ENCODE results near the gene MAB21L3.

The MAB21L3 gene

DNA sequence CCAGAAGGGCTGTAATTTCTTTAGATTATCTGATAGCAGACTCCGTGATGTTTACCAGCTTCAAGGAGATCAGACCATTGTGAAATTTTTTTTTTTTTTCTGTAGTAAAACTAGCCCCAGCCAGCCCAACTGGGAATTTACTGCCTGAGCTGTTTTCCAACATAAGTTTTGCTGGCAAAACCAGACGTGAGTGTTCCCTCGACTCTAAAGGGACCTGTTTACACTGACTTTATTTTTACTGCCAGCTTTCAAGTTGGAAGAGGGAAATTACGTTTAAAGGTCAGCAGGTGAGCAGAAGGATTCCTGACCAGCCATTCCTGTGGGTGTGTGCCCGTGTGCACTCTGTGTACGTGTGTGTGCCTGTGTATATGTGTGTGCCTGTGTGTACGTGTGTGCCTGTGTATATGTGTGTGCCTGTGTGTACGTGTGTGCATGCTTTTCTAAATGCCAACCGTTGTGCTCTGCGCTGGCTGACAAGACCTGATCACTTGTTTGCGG lies 374 bp downstream of the MAB21L3 start:
- no peak for DNase-seq (ENCODE audit: low read depth)

DNA sequence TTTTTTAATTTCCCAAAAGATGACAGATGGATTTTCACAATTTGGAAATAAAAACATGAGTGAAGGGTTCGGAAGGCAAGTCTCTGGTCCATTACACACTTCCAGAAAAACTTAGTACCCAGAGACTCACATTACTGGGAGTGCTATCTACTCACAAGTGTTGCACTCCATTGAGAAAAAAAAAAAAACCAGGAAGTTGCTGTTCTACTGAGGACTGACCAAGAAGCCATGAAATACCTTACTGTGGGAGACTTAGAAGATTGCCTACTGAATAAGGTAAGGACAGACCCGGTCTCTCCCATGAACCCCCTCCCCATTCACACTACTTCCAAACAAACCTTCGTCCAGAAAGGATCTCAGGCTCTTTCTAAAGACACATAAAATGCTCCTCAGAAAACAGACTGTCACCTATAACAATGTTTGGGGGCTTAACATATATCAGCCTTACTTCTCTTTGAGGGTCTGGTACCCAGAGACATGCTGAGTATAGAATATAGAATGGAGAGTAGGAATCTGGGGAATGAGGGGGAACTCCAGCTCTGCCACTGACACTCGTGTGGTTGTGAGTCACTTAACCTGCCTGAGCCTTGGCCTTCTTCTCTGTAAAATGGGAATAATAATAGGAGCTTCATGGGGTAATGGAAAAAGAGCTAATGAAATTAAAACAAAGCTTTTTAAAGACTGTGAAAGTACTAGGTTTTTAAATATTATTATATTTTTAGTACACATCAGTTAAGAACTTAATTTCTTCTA lies 1.4 kb downstream of the MAB21L3 start:
- no peak for DNase-seq (ENCODE audit: low read depth)

DNA sequence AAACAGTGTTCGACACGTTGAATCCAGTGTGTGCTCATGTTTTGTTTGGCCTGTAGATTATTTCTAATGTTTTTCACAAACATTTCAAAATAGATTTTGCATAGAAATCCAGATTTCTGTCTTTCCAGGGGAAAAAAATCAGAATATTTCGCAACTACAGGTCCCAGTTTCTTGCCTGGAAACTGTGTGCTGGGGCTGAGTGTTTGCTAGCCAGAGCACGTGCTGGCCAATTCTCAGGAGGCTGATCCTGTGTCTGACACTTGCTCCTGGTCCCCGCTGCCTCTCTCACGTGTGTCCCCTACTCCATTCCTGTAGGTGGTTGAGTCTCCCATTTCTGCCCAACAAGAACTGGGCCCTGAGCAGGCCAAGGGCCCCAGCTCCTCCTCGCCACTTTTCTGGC lies 2.4 kb downstream of the MAB21L3 start:
- no peak for DNase-seq (ENCODE audit: low read depth)

DNA sequence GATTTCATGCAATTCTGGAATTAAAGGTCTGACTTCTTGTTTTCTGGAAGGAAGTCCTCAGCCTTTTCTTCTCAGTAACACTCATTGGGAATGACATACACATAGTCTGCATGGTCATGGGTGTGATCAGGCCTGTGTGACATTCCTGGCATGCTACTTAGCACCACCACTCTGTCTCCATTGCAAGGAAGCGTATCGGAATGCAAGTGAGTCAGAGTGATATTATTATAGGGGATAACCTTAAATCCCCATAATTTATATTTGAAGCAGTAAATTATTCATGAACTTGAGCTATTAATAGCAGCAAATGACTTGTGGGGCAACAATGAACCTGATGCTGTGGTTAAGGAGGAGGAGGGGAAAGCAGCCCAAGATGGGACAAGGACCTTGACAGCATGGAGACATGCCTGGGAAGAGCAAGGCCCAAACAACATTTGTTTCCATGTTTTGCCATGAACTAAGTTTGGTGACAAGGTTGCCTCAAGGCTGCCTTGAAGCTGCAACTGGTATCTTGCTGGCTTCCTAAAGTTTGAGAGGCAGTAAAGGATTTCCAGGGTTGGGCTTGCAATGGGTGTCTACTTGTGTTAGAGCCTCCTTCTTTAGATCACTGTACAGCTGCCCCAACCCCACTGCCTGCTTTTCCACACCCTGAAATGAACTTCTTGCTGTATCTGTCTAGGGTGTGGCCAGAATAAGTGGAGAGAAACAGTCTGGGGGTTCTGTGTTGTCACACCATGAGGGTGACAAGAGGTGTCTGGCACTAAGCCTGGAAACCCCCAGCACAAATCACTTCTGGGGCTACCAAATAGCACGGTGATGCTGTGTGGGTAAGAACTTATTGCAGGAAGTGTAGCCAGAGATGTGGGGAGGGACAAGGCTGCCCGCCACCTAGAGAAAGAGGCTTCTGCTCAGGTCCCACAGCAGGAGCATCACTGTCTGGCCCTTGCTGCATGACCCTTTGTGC lies 4.6 kb downstream of the MAB21L3 start:
- no peak for DNase-seq (ENCODE audit: low read depth)

DNA sequence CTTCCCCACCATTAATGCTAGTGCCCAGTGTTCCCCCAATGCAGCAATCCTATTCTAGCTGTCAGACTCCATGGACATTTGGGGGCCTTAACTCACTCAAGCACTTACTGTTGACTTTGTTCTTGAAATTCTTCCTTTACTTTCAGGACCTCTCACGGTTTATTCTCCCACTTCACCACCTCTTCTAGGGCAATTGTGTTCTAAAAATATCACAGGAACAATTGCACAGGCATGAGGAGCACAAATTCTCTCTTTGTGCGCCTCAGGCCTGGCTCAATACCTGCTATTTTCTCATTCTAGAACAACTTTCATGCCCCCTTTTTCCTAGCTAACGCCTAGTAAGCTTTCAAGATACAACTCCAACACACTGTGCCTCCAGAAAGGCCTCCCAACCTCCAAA lies 7.3 kb downstream of the MAB21L3 start:
- DNase-seq (ENCODE audit: low read depth) = no peak

DNA sequence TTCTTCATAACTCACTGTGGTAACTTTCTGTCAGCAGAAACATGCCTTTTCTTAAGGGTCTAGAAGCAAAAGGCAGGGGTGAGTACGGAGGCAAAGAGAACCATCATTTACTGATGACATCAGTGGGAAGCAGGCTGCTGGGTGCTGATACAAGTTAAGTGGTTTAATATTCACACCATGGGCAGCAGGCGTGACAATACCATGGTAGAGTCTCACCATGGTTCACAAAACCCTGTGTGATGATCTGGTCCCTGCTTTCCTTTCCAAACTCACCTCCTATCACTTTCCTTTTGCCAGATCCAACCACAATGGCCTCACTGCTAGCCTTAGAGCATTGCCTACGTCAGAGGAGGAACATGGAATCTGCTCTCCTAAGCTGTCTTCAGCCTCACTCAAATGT lies 8.7 kb downstream of the MAB21L3 start:
- no peak for DNase-seq (ENCODE audit: low read depth)

DNA sequence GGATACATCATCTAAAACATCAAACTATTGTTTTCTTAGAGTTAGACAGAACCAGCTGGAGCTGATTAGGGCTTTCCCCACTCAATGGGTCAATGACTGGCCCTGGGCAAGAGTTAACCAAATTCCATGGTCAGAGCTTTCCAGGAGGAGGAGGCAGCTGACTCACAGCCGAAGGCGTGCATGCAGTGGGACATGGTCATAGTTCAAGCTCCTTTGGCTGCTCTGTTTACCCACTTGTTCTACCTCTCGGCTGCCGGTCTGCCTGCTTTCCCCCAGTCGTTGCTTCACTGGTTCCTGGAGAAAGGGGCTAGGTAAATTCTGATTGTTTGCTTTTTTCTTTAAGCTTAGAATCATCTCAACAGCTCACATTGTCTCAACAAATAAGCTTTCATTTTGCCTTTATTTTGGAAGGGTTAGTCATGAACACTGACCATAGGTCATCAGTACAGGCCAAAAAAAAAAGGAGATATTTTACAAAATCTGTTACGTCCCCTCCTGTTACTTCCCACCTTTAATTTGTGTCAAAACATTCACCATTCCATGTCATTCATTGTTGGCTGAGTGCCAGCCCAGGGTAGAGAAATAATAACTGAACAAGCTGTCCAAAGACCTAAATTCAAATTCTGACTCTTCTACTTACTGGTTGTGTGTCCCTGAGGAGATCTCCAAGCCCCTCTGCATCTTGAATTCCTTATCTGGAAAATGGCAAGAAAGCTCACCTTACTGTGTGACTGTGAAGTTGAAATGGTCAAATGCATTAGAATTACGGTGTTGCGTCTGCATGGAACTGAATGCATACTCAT lies 12.0 kb downstream of the MAB21L3 start:
- DNase-seq (ENCODE audit: low read depth) = no peak

DNA sequence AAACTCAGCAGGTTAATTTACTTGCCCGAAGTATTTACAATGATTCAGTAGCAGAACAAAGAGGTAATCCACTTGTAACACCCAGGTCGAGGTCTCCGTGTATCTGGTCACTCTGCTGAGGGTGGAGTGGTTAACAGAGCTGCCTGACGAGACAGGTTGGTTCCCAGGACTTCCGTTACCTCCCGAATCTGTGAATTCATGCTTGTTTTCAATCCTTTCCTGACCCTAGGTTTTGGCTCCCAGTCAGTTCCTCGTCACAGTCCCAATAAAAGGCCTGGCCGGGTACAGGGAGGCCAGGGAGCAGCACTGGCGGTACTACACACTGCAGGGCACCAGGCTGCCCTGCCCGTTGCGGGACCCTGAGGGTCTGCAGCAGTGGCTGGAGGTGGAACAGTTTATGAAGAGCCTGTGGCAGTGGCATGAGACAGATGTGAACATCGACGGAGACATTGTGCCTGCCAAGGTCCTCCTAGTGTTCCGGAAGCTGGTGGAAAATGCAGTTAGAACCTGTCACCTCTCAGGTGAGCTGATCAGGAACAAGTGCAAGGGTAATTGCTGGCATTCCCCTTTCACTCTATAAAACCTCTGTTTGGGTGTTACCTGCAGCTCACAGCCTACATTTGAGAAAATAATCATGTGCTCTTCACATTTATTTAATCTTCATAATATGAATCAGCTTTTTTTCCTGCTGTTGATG lies 12.8 kb downstream of the MAB21L3 start:
- DNase-seq (ENCODE audit: low read depth) = no peak

DNA sequence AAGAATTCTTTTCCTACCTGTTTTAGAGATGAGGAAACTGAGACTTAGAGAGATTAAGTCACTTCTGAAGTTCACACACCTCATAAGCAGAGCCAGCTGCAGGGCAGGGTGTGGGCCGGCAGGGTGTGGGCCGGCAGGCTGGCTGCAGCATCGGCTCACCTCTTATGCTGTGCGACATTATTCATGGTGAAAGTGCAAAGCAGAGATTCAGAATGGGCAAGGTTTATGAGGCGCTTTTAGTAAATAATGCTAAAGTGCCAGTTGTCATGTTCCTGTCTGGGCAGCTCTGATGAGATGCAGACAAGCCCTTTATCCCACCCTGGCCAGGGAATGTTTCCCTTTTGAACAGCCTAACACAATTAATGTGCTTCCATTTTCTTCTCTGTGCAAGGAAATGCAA lies 14.6 kb downstream of the MAB21L3 start:
- DNase-seq (ENCODE audit: low read depth) = no peak

DNA sequence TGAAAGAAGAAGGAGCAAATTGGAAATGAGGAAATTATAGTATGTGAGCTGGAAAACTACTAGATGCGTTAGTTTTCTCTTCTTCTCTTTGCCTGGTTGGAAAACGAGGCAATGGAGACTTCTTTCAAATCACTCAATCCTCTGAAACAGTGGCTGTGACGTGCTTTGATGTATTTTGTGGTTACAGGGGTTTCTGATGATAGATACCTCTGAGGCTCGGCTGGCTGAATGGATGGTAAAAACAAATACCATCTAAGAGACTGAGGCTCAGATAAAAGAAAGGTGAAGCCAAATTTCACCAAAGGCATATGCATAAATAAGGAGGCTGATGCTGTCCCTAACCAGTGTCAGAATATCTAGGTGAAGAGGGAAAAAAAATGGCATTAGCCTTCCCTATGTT lies 15.1 kb downstream of the MAB21L3 start:
- DNase-seq (ENCODE audit: low read depth) = no peak

DNA sequence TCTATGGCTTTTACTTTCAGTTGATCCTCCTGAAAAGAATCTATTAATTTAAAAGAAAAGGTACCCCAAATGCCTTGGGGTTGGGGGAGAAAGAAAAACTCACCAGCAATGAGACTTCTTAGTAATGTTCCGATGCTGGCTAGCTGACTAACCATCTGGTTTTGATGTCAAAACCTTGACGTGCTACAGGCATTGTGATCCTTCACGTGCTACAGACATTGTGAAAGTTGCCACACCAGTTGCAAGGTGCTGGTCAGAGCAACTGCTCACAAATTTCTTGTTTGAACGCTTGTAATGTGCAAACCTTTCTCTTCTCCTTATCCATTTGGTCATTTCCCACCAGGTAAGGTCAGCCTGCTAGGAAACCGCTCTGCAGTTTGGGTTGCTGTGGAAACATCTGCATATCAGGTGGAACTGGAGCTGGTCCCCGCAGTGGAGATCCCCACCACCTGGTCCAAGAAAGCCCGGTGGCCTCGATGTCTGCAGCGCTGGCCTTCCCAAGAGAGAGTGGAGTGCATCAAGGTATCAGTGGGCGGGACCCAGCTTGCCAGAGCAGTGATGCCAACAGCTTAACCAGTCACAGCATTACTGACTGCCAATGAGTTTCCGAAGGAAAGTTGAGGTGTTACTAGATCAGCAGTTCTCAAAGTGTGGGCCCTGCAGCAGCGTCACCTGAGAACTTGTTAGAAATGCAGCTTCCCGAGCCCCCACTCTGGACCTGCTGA lies 16.1 kb downstream of the MAB21L3 start:
- DNase-seq (ENCODE audit: low read depth) = no peak

DNA sequence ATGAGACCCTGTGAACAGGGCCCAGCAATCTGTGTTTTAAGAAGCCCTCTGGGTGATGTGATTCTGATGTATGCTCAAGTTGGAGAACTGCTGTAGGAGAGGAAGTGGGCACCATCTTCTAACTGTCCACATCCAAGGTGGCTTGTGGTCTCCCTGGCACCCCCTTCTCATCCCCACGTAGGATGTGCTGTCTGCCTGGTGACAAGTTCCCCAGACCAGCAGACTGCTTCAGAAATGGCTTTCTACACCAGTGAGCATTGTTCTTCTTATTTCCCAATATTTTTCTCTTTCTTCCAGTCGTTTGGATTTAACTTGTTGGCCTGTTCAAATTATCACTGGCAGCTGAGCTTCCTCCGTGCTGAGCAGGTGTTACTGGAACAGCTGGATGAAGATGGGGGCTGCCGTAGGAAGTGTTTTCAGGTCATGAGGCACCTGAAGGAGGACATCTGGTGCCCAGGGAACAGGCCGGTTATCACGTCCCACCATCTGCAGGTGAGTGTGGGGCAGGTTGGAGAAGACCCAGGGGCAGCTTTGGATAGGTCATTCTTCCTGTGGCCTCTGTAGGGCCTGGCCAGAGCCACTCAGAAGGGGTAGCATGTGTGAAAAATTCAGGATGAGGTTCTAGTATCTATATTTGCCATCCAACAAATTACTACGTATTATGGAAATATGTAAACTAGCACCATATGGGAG lies 16.8 kb downstream of the MAB21L3 start:
- DNase-seq (ENCODE audit: low read depth) = no peak

DNA sequence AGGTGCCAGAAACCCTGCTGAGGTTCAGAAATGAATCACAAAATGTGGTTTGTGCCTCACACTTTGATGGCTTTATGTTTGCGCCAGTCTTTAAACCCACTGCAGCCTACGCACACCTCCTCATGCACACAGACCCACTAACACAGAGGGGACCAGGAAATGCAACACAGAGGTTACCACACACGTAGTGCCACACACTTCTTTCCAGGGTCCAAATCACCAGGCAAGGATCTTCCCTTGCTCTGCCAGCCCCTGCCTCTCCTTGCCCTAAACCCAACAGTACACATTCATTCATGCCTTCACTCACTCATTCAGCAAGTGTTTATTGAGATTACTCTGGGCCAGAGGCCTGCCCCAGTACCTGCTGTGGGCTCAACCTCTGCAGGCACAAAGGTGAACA lies 17.5 kb downstream of the MAB21L3 start:
- no peak for DNase-seq (ENCODE audit: low read depth)

DNA sequence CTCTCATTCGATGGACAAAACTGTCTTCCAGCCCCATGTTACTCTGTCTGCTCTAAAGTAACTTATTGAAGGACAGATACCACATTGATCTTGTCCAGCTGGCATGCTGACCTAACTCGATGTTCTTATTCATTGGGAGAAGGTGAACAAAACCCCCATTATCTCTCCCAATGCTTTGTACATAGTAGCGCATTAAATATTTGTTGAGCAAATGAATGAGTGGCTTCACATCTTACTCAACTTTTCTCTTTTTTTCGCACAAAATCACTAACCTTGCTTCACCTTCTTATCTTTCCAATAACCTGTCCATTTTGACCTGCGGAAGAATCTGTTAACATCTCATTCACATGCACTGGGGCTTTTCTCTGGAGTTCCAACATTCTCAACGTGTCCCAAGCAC lies 18.3 kb downstream of the MAB21L3 start:
- no peak for DNase-seq (ENCODE audit: low read depth)

DNA sequence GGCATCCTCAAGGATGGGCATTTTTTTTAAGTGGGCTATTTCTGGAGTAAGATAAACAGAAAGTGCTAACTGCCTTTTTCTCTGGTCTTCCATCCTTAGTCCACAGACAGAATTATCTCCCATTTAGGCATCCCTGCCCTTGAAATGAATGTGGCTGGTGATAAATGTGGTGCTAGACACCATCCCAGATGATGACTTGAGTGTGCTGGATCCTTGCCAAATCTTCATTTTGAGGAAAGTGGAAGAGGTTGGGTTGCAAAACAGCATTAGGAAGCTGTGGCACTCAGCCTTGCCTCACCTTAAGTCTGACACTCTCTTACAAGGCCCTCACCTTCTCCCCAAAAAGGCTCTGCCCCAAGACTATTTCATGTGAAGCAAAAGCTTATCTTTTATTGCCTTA lies 19.2 kb downstream of the MAB21L3 start:
- DNase-seq (ENCODE audit: low read depth) = no peak

DNA sequence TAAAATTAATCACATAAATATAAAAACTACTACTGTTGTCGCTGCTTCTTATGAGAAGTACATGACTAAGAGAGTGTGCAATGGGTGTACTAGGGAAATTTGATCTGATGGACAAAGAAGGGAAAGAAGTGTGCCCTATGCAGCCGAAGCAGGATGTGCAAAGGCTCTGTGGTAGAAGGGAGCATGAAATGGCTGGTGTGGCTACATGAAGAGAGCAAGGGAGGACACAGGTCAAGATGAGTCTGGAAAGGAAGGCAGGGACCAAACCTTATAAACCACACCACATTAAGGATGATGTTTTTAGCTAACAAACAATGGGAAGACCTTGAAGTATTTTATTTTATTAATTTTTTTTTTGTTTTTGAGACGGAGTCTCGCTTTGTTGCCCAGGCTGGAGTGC lies 20.0 kb downstream of the MAB21L3 start:
- DNase-seq (ENCODE audit: low read depth) = no peak

DNA sequence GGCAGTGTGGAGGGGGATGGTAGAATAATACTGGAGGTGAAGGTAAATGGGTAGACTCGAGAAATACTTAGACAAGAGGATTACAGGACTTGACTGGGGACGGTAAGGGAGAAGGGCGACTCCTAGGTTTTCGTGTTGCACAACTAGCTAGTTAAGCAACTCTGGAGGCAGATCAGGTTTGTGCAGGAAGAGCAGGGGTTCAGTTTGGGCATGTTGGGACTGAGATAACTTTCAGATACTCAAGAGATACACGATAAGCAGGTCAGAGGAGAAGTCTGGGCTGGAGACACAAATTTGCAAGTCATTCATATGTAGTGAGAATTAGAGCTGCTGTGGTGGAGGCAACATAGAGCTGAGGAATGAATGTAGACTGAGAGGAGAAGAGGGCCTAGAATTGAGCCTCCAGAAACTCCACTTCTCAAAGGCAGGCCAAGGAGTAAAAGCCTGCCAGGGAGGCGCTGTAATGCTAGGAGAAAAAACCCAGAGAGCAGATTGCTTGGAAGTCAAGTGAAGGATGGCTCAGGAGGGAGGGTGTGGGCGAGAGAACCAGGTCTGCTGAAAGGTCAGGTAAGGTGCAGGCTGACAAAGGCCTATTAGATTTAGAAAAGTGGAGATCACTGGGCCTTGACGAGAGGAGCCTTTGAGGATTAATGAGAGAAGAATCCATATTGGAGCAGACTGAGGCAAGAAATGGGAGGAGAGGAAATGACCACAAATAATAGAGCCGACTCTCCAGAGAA lies 20.8 kb downstream of the MAB21L3 start:
- no peak for DNase-seq (ENCODE audit: low read depth)

DNA sequence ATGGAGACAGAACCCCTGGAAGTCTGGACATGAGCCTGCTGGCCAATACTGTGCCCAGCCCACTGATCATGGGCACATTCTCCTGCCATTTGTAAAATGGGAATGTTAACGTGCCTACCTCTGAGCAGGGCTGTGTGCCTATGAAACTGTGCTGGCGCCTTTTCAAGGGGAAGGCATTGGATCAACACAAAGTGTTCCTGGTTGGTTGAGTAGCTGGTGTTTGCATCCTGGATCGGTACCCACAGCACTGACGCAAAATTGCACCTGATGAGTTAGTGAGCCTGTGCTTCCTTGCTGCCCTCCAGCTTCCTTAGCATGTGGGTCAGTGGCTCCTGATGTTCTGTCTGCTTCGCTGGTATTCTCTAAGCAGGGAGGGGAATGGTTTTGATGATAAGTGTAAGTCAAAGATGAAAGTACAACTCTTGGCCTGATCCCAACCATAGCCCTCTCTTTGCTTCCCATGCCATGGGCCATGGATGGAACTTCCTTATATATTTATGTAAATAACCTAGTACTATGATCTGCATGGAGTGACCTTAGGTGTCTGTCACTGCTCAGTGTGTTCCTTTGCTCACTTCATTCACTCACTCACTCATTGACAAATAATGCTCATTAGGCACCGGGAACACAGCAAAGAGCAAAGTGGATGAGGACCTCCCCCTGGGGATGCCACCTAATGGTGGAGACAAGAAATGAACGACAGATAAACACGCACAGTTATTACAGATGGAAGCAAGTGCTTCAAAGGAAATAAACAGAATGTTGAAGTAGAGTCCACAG lies 22.7 kb downstream of the MAB21L3 start:
- no peak for DNase-seq (ENCODE audit: low read depth)

DNA sequence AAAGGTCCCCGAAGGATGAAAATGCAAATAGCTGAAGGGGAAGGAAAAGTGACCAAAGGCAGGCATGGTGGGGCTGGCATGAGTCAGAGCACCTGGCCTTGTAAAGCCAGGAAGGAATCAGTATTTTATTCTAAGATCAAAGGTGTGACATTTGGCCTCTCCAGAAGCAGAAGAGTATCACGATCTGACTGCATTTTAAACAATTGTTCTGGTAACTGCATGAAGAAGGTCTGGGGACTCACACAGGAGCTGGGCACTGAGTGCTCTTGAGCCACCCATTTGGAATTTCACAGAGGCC lies 23.2 kb downstream of the MAB21L3 start:
- no peak for DNase-seq (ENCODE audit: low read depth)

Data from T follicular helper cell (primary cell).